Colon (tissue), 2 donors: ENCODE measurements around the gene ZSCAN2.
"Not testable (repeated sequence)": the region's sequence is repeated elsewhere in the genome, so short reads cannot be mapped to it uniquely, and the experiment has no call there.

Experiments
- FAIRE-seq: peaks from 2 replicates; lab custom pipeline; 2012; peaks lifted over from hg19 to GRCh38; lab: Jason Lieb, UNC
- donor health status: control.
- donor health status: control.

The ZSCAN2 gene

GRCh38 chr15:84600687-84601554 lies at the start of gene ZSCAN2:
Gene ZSCAN2 (plus strand): TSS chr15:84601009. CDS start chr15:84603928, 2,919 bp downstream.
- no peak for FAIRE-seq

- FAIRE-seq: not testable (repeated sequence)
Measured at GRCh38 chr15:84551624-84552023, 49.2 kb upstream of the ZSCAN2 start.

DNA sequence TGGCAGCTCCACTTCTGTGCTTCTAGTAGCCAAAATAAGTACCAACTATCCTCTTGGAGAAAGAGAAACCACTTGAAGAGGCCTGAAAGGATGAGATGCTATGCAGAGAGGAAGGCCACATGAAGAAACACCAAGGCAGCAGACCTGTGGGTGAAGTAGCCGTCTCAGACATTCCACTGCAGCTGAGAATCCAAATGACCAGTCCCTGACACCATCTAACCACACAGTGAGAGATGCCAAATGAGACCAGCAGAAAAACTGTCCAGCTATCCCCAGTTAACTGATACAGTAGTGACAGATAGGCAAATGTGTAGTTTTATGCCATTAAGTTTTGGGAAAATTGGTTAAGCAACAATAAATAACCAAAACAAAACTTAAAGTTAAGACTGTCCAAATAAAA lies 47.9 kb upstream of the ZSCAN2 start:
- FAIRE-seq: no peak

- FAIRE-seq: not testable (repeated sequence)
Measured at GRCh38 chr15:84556690-84557089, 44.1 kb upstream of the ZSCAN2 start.

GRCh38 chr15:84568021-84568420 lies 32.8 kb upstream of the ZSCAN2 start:
- FAIRE-seq: not testable (repeated sequence)

- no peak for FAIRE-seq
Measured at GRCh38 chr15:84570164-84570735, 30.6 kb upstream of the ZSCAN2 start.

DNA sequence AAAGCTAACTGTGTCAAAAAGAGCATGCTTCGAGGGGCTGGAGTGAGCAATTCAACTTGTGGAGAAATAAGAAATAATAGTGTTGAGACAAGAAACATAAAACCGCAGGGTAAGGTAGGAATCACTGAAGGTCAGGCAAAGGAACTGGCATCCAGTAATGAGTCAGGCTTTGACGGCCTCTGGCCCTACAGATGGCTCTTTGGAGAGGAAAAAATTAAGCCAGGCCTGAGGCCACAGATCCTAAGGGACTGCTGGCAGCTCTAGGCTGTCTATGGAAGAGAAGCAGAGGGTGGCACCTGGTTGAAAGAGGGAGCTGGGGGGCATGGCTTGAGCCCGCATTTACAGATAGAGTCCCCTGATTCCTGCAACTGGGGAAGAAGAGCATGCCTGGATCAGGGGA lies 28.6 kb upstream of the ZSCAN2 start:
- FAIRE-seq: no peak

- FAIRE-seq: no peak
Measured at GRCh38 chr15:84575493-84575892, 25.3 kb upstream of the ZSCAN2 start.

GRCh38 chr15:84577891-84578290 lies 22.9 kb upstream of the ZSCAN2 start:
- not testable (repeated sequence) for FAIRE-seq

DNA sequence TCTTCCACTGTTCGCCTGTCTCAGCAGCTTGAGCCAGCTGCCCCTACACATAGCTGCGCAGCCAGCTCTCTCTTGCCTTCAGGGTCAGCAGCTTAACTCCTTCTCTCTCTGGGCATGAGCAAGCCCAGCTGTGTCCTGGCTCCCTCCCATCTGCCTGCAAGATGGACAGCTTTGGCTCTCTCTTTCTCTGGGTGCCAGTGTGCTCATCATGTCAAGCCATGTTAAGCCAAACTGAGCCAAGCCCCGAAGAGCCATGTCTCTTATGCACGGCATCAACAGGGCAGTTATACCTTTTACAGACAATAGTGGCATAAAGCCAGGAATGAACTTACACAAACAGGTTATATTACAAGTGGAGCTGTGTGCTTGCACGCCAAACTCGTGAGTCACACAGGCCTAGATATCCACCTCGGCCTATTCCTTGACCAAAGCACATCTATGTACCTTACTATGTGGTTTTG lies 21.5 kb upstream of the ZSCAN2 start:
- not testable (repeated sequence) for FAIRE-seq

DNA sequence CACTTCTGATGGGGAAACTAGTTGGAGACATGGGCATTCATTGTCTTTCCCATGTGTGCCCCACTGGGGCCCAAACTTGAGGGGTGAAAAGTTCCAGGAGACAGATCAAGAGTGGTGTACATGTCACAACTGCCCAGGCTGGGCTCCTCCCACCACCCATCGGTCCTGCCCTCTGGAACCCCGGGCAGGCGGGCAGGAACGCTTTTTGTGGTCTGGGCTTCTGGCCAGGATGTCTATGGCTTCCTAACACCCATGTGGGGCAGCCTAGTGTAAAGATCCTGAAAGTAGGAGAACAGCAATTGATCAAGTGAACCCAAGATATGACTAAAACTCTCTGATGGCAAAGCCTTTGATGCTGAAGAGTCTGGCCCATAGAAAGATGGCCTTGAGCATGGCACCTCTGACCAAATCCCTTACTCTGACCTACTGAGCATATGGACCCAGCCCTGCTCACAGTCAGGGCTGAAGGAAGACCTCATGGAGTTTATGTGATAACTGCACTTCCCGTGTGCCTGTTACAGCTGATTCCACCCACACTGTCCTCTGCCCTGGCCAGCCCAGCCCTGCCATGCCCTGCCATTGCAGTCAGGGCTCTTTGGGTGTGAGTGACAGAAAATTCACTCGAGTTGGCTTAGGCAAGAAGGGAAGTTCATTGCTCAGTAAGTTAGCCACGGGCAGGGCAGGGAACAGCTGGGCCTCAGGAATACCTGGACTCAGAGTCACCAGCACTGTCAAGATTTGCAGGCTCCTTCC lies 19.0 kb upstream of the ZSCAN2 start:
- not testable (repeated sequence) for FAIRE-seq

- FAIRE-seq: no peak
Measured at GRCh38 chr15:84582583-84583157, 18.1 kb upstream of the ZSCAN2 start.

GRCh38 chr15:84583921-84584320 lies 16.9 kb upstream of the ZSCAN2 start:
- not testable (repeated sequence) for FAIRE-seq

- no peak for FAIRE-seq
Measured at GRCh38 chr15:84586696-84587095, 14.1 kb upstream of the ZSCAN2 start.

GRCh38 chr15:84588053-84588874 lies 12.5 kb upstream of the ZSCAN2 start:
- FAIRE-seq: no peak

DNA sequence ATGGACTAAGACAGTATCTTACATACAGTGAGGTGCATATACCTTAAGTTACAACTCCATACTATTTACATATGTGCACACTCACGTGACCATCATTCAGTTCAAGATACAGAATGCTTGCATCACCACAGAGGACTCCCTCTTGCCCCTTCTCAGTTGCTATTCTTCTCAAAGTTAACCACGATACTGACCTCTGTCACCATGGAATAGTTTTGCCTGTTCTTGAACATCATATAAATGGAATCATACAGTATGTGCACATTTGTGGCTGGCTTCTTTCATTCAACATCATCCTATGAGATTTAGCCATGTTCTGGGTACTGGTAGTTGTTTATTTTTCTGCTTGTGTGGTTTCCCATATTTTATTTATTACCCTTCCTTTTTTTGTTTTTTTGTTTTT lies 10.4 kb upstream of the ZSCAN2 start:
- no peak for FAIRE-seq

DNA sequence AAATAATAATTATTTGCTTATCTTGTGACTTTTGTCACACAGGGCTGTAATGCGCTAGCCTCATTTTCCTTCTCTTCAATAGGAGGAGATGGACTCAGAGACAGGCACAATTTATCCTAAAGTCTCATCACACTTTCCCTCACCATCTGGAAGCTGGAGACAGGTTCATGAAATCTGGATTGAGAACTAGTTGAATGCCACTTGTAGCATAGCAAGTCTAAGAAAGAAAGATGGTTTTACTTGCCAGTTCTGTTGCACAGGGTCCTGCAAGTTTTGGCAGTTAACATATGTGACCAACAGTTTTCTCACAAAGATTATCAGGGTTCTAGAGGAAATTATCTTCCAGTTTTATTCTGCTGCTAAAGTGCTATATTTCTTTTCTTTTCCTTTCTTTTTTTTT lies 9.0 kb upstream of the ZSCAN2 start:
- no peak for FAIRE-seq

DNA sequence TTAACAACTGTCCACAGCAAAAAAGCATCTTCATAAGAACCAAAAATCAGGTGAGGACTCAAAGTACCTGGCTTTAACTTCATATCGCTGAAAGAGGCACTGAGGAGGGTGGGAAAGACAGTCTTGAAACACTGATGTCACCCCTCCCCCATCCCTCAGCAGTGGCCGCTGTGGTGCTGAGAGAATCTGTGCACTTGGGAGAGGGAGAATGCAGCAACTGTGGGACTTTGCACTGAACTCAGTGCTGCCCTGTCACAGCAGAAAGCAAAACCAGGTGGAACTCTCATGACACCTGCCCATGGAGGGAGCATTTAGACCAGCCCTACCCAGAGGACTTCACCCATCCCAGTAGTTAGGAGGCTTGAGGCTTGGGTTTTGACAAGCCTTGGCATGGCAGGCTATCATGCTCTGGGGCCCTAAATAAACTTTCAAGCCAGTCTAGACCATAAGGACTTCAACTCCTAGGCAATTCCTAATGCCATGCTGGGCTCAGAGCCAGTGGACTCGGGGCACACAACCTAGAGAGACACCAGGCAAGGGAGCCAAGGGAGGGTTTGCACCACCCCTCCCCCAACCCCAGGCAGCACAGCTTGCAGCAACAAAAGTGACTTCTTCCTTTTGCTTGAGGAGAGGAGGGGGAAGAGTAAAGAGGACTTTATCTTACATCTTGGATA lies 6.1 kb upstream of the ZSCAN2 start:
- FAIRE-seq: no peak

GRCh38 chr15:84595660-84596059 lies 5.1 kb upstream of the ZSCAN2 start:
- FAIRE-seq: no peak

DNA sequence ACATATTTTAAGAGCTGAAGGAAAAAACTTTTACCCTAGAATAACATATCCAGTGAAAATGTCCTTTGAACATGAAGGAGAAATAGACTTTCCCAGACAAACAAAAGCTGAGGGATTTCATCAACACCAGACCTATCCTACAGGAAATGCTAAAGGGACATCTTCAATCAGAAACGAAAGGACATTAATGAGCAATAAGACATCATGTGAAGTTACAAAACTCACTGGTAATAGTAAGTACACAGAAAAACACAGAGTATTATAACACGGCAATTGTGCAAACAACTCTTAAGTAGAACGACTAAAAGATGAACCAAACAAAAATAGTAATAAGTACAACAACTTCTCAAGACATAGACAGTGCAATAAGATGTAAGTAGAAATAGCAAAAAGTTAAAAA lies 3.5 kb upstream of the ZSCAN2 start:
- FAIRE-seq: no peak

DNA sequence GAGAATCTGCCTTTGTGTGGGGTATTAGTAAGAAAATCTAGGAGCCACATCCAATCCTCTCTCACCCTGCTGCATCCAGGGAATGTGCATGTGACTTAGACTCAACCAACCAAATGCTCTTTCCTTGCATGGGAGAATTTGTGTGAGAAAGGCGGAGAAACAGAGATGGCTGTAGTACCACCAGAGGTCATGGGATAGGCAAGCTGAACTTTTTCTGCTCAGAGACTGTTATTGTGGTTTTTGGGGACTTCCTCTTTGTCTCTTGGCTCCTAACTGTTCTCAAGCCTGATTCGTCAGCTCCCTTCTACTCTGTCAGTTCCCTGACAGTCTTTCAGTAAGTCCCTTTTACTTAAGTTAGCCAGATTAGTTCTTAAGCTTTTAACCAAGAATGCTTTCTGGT lies 2.6 kb upstream of the ZSCAN2 start:
- no peak for FAIRE-seq
